ENCODE results near the gene FLRT2. TPM values are rescaled to one million over a fixed set of nuclear protein-coding genes. Genes with fewer than 3 reads are reported as not detected.

The FLRT2 gene
- total and polyA plus RNA-seq, 2 experiments from 2014 or later = 40.0 to 94.1 TPM

GRCh38 chr14:85583380-85583779 is 53.4 kb downstream of the FLRT2 start:
- no peak overlapping the region for H3K4me3 ChIP-seq
- TF ChIP-seq EZH2phosphoT487 (IDR thresholded peaks at IDR 0.05; ENCODE audit: insufficient read depth, low read depth) (no peak), EZH2 (IDR thresholded peaks at IDR 0.05; ENCODE audit: insufficient read depth, poor library complexity, severe bottlenecking) (no peak)
- H3K79me2 ChIP-seq (ENCODE audit: insufficient read depth) = peaks cover 62% of the 10 kb centered on the region
- no peak overlapping the region for H3K27ac ChIP-seq
- H2AFZ ChIP-seq = no peak overlapping the region
- H4K20me1 ChIP-seq (ENCODE audit: insufficient read depth) = 0 out of 2 replicates have a peak, but pooled peaks cover 3% of the 10 kb centered on the region
- H3K9me2 ChIP-seq (ENCODE audit: insufficient read depth) = no peaks in the 10 kb centered on the region; the same call in 1 of the 2 replicates
- 76 to 82% methylated on average over 5 of the region's 5 CpGs for WGBS, 2 experiments (ENCODE audit: low coverage in 1 of 2, low lambda C conversion rate in 2 of 2, missing lambda C conversion rate in 2 of 2)
- H3K9ac ChIP-seq = no peak overlapping the region
- in situ Hi-C loops (cut with MboI) = no loop called here
- no peaks in the 10 kb centered on the region for H3K9me3 ChIP-seq (ENCODE audit: low read depth)
- peaks cover 20% of the 10 kb centered on the region; the same call in 1 of the 2 replicates for H3F3A ChIP-seq (ENCODE audit: insufficient read depth)
- peaks cover 31% of the 10 kb centered on the region for H3K4me1 ChIP-seq (ENCODE audit: insufficient read depth)
- peaks cover 22% of the 10 kb centered on the region for H3K36me3 ChIP-seq (ENCODE audit: low read depth)
- no peak for DNase-seq
- no peaks in the 10 kb centered on the region for H3K27me3 ChIP-seq (replicated peaks; ENCODE audit: insufficient read depth)
- no peak overlapping the region for H3K4me2 ChIP-seq (ENCODE audit: unreplicated experiment)

- Histone ChIP-seq H3K79me2 (ENCODE audit: insufficient read depth) (peaks cover 74% of the 10 kb centered on the region), H3K36me3 (ENCODE audit: low read depth) (peaks cover 25% of the 10 kb centered on the region), H3K4me2 (ENCODE audit: unreplicated experiment) (no peak overlapping the region), H3K4me1 (ENCODE audit: insufficient read depth) (peaks cover 30% of the 10 kb centered on the region), H3F3A (ENCODE audit: insufficient read depth) (peaks cover 31% of the 10 kb centered on the region; the same call in 1 of the 2 replicates), H2AFZ (no peak overlapping the region), H3K27ac (no peak overlapping the region), H3K9ac (no peak overlapping the region), H3K27me3 (replicated peaks; ENCODE audit: insufficient read depth) (no peaks in the 10 kb centered on the region), H3K4me3 (no peak overlapping the region), H4K20me1 (ENCODE audit: insufficient read depth) (0 out of 2 replicates have a peak, but pooled peaks cover 3% of the 10 kb centered on the region), H3K9me2 (ENCODE audit: insufficient read depth) (no peaks in the 10 kb centered on the region; the same call in 1 of the 2 replicates), H3K9me3 (ENCODE audit: low read depth) (no peaks in the 10 kb centered on the region)
- TF ChIP-seq EZH2 (IDR thresholded peaks at IDR 0.05; ENCODE audit: insufficient read depth, poor library complexity, severe bottlenecking) (no peak), EZH2phosphoT487 (IDR thresholded peaks at IDR 0.05; ENCODE audit: insufficient read depth, low read depth) (no peak)
- DNase-seq = no peak
- in situ Hi-C loops (cut with MboI) = no loop called here
- WGBS, 2 experiments (ENCODE audit: low coverage in 1 of 2, low lambda C conversion rate in 2 of 2, missing lambda C conversion rate in 2 of 2) = 87 to 96% methylated on average over 6 of the region's 6 CpGs
Observed at GRCh38 chr14:85584481-85584880, 54.5 kb downstream of the FLRT2 start.

GRCh38 chr14:85587151-85587711 is 57.3 kb downstream of the FLRT2 start:
- Histone ChIP-seq H3K4me2 (ENCODE audit: unreplicated experiment) (no peak overlapping the region), H3K4me3 (no peak overlapping the region), H3K9me3 (ENCODE audit: low read depth) (no peaks in the 10 kb centered on the region), H3K27ac (peak overlapping the region; percentile 18), H3K9me2 (ENCODE audit: insufficient read depth) (no peaks in the 10 kb centered on the region), H3K27me3 (replicated peaks; ENCODE audit: insufficient read depth) (no peaks in the 10 kb centered on the region), H3K79me2 (ENCODE audit: insufficient read depth) (peaks cover 81% of the 10 kb centered on the region), H4K20me1 (ENCODE audit: insufficient read depth) (no peaks in the 10 kb centered on the region), H3F3A (ENCODE audit: insufficient read depth) (peaks cover 44% of the 10 kb centered on the region), H2AFZ (no peak overlapping the region), H3K36me3 (ENCODE audit: low read depth) (peaks cover 42% of the 10 kb centered on the region), H3K9ac (no peak overlapping the region), H3K4me1 (ENCODE audit: insufficient read depth) (peaks cover 22% of the 10 kb centered on the region; the same call in 1 of the 2 replicates)
- no peak for TF ChIP-seq EZH2phosphoT487 (IDR thresholded peaks at IDR 0.05; ENCODE audit: insufficient read depth, low read depth)
- no peak for TF ChIP-seq EZH2 (IDR thresholded peaks at IDR 0.05; ENCODE audit: insufficient read depth, poor library complexity, severe bottlenecking)
- peak; percentile 47 for DNase-seq
- in situ Hi-C loops (cut with MboI) = no loop called here
- WGBS, 2 experiments (ENCODE audit: low coverage in 1 of 2, low lambda C conversion rate in 2 of 2, missing lambda C conversion rate in 2 of 2) = 83 to 91% methylated on average over 6 of the region's 6 CpGs

- H3K79me2 ChIP-seq (ENCODE audit: insufficient read depth) = peaks cover 77% of the 10 kb centered on the region
- in situ Hi-C loops (cut with MboI) = no loop called here
- H3K4me3 ChIP-seq = no peak overlapping the region
- H3F3A ChIP-seq (ENCODE audit: insufficient read depth) = peaks cover 54% of the 10 kb centered on the region
- no peak for TF ChIP-seq EZH2phosphoT487 (IDR thresholded peaks at IDR 0.05; ENCODE audit: insufficient read depth, low read depth)
- TF ChIP-seq EZH2 (IDR thresholded peaks at IDR 0.05; ENCODE audit: insufficient read depth, poor library complexity, severe bottlenecking) = no peak
- no peaks in the 10 kb centered on the region for H4K20me1 ChIP-seq (ENCODE audit: insufficient read depth)
- H3K27ac ChIP-seq = no peak overlapping the region
- no peak overlapping the region for H3K4me2 ChIP-seq (ENCODE audit: unreplicated experiment)
- H2AFZ ChIP-seq = no peak overlapping the region
- no peaks in the 10 kb centered on the region for H3K9me2 ChIP-seq (ENCODE audit: insufficient read depth)
- H3K27me3 ChIP-seq (replicated peaks; ENCODE audit: insufficient read depth) = no peaks in the 10 kb centered on the region
- peak; percentile 62 for DNase-seq
- peaks cover 41% of the 10 kb centered on the region for H3K36me3 ChIP-seq (ENCODE audit: low read depth)
- H3K9me3 ChIP-seq (ENCODE audit: low read depth) = no peaks in the 10 kb centered on the region
- H3K4me1 ChIP-seq (ENCODE audit: insufficient read depth) = peaks cover 22% of the 10 kb centered on the region; the same call in 1 of the 2 replicates
- H3K9ac ChIP-seq = no peak overlapping the region
Observed at GRCh38 chr14:85590784-85591183, 60.8 kb downstream of the FLRT2 start.
